Body of pancreas (tissue), 4 donors: ENCODE results near the gene ANXA3. TPM values are rescaled to one million over a fixed set of nuclear protein-coding genes. Genes with fewer than 3 reads are reported as not detected.

Experiments
- ATAC-seq: fragments of 150-250 bp; one replicate; pipeline ENCODE4 v1.9.1; 2016
- DNase-seq, 4 donors: peaks; one replicate each; pipeline ENCODE4 v3.0.0-alpha.2; 2019
- H3K27ac ChIP-seq, 4 donors: fragments of 200-600 bp; sonication (generic); 1 replicate in 3 of 4; 2 replicates in 1 of 4; pipeline versions ENCODE4 v1.5.1 to v1.6.1; 2016 to 2019; ENCODE audit warnings: mild to moderate bottlenecking in 1 of 4, mixed read lengths in 1 of 4, moderate library complexity in 1 of 4
- H3K27me3 ChIP-seq, 2 donors: fragments of 200-600 bp; sonication (generic); one replicate each; pipeline ENCODE4 v1.6.0; 2016; ENCODE audit warnings: mild to moderate bottlenecking in 1 of 2
- H3K36me3 ChIP-seq, 2 donors: fragments of 200-600 bp; sonication (generic); replicated peaks in 1 of 2; 2 replicates each; pipeline ENCODE4 v1.5.1; 2016; ENCODE audit warnings: low read depth in 2 of 2; ENCODE audit not compliant: insufficient read depth in 1 of 2
- H3K4me1 ChIP-seq: fragments of 200-600 bp; sonication (generic); one replicate; pipeline ENCODE4 v1.6.0; 2016
- H3K4me3 ChIP-seq, 2 donors: fragments of 200-600 bp; sonication (generic); 1 replicate in 1 of 2; 2 replicates in 1 of 2; pipeline ENCODE4 v1.5.1; 2016 to 2019
- H3K9me3 ChIP-seq, 3 donors: fragments of 200-600 bp; sonication (generic); 1 replicate in 2 of 3; 2 replicates in 1 of 3; pipeline ENCODE4 v1.5.1; 2016
- CTCF ChIP-seq, 7 experiments: fragments of 450-650 bp in 4 of 7; fragments of 200-600 bp in 3 of 7; sonication (generic) in 3 of 7; IDR thresholded peaks; one replicate each; pipeline ENCODE4 v1.5.1; 2016 to 2019; ENCODE audit warnings: antibody characterized with exemption in 7 of 7
- POLR2A ChIP-seq, 3 donors: fragments of 450-650 bp; IDR thresholded peaks; one replicate each; pipeline ENCODE4 v1.6.1; 2016; ENCODE audit warnings: antibody characterized with exemption in 3 of 3, mild to moderate bottlenecking in 2 of 3
- WGBS, 2 donors: methylation state at CpG; one replicate each; pipeline ENCODE4 v1.1.5; 2017; 5-methylcytosine and 5-hydroxymethylcytosine counted together
- intact Hi-C: fragments of 100-400 bp; cut with DNase I; formaldehyde crosslinking; loops from one replicate; pipeline ENCODE4 v1.15.1; 2023
- total RNA-seq, 2 donors: library from RNA; depleted of rRNA; stranded (reverse); fragments of >200 nt; gene quantifications; one replicate each; pipeline ENCODE4 v1.1.0, GENCODE V29; 2016

ANXA3 gene
- total RNA-seq, 2 donors from 2014 or later, result 35.9 to 65.1 TPM

DNA sequence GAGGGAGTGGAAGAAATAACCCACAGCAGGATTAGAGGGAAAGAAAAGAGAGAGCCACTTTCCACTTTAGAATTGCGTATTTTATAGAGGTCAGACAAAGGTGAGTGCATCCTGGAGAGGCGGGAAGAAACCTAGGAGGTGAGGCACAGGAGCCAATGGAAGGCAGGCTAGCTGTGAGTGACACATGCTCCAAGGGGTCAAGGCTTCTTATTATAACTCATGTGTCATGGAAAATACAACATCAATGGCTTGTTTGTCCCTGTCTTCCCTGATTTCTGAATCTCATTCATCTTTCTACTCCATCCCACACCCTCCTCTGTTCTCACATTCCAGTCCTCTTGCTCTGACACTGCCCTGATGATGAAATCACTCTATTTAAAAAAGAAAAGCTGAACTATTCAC is 14.4 kb downstream of the ANXA3 start:
- no peaks in the 10 kb centered on the region for H3K9me3 ChIP-seq
- no peaks in the 10 kb centered on the region for H3K27me3 ChIP-seq
- 82 to 91% methylated on average over 2 of the region's 2 CpGs for WGBS, 2 donors
- peaks cover 48% of the 10 kb centered on the region for H3K4me1 ChIP-seq
- TF ChIP-seq CTCF (IDR thresholded peaks at IDR 0.05), result no peak
- no peak for TF ChIP-seq POLR2A (IDR thresholded peaks at IDR 0.05)
- ATAC-seq, result peak; percentile 41
- H3K4me3 ChIP-seq, result no peak overlapping the region
- H3K36me3 ChIP-seq, result no peaks in the 10 kb centered on the region
- intact Hi-C loops, result no loop called here
- peak overlapping the region in 3 of 4 donors; percentile 40 to 70 (median 58) for H3K27ac ChIP-seq
- DNase-seq, result peak in 1 of 4 donors; percentile 15

DNA sequence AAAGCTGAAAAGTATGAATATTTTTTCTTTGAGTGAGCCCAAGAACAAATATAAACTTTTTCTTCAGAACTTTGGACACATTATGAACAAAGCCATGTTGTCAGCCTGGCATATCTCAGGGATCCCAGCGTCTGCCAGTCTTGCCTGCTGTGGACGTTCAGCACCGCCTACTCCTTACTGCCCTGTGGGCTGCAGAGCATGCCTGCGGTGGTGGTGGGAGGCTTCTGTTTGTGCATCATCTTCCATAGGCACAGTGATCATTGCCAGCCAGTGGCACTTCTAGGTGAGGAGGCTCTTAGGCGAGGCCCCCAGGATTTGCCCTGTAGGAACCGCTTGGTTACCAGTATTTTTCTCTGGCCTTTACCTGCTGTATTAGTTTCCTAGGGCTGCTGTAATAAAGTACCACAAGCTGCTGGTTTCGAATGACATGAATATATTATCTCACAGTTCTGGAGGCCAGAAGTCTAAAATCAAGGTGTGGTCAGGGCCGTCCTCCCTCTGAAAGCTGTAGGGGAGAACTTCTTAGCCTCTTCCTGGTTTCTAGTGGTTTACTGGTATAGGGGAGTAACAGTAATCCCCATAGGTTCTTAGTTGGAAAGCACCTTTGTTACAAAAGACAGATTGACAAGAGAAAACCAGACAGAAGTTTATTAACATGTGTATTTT is 15.4 kb downstream of the ANXA3 start:
- Histone ChIP-seq H3K36me3 (no peaks in the 10 kb centered on the region), H3K27ac (peak overlapping the region in 3 of 4 donors; percentile 29 to 78 (median 70)), H3K4me3 (no peak overlapping the region), H3K27me3 (no peaks in the 10 kb centered on the region), H3K4me1 (peaks cover 38% of the 10 kb centered on the region), H3K9me3 (no peaks in the 10 kb centered on the region)
- intact Hi-C loops, result no loop called here
- TF ChIP-seq CTCF (IDR thresholded peaks at IDR 0.05), result no peak
- no peak for TF ChIP-seq POLR2A (IDR thresholded peaks at IDR 0.05)
- 71 to 82% methylated on average over 8 of the region's 8 CpGs for WGBS, 2 donors
- ATAC-seq (no peak), DNase-seq (no peak)

DNA sequence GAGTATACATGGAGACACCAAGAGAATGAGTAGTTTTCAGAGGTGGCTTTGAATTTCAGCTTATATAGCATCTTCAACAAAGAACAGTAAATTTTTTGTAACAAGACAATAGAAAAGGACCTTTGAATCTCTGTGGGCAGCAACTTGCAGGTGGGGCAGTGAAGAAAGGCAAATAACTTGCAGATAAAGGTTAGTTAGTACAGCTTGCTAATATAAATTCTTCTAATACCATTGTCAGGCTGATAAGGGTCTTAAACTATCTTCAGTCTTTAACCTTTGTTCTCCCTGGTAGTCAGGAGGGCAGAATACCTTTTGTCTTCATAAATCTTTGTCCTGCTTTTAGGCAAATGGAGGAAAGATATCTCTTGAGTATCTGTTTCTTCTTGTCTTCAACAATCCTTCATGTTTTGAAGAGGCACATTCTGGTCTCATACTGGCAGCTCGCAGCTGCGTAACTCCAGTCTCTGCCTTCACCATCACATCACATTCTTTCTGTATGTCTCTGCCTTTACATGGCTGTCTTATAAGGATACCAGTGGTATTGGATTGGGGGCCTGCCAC is 16.0 kb downstream of the ANXA3 start:
- no peak for ATAC-seq
- DNase-seq, result no peak
- H3K4me1 ChIP-seq, result peaks cover 32% of the 10 kb centered on the region
- no peak overlapping the region for H3K4me3 ChIP-seq
- intact Hi-C loops, result no loop called here
- peak overlapping the region; percentile 2 to 78 (median 50) for H3K27ac ChIP-seq
- H3K9me3 ChIP-seq, result no peaks in the 10 kb centered on the region
- WGBS, 2 donors, result 93 to 98% methylated on average over 2 of the region's 2 CpGs
- no peaks in the 10 kb centered on the region for H3K36me3 ChIP-seq
- TF ChIP-seq POLR2A (IDR thresholded peaks at IDR 0.05) (no peak), CTCF (IDR thresholded peaks at IDR 0.05) (no peak)
- no peaks in the 10 kb centered on the region for H3K27me3 ChIP-seq

DNA sequence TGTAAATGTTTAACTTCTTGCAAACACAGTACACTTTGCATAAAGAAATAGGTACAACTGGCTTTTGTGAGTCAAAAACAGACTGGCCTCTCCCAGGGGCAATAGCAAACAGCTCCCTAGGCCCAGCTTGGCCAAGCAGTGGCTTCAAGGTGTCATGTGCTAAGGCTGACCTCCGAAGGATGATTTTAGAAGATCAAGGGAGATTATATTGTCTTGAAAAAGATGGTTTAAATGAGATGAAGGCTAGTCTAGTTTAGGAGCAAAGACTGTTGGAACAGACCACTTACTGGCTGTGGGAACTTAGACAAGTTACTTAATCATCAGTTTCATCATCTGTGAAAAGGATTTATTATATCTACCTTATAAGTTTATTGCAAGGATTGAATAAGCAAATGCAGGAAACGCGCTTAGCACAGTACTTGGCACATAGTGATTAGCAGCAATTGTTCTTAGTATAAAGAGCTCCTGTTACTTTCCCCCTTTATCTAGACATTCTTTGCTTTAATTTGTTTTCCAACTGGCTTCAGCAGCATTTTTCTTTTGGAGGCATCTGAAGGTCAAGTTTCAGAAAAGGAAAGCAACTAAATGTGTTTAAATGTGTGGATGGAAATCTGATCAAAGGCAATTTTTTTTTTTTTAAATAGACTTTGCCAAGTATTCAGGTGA is 17.2 kb downstream of the ANXA3 start:
- 39 to 43% methylated on average over 3 of the region's 3 CpGs for WGBS, 2 donors
- ATAC-seq, result peak; percentile 51
- peak overlapping the region in 3 of 4 donors; percentile 29 to 78 (median 70) for H3K27ac ChIP-seq
- no peaks in the 10 kb centered on the region for H3K27me3 ChIP-seq
- H3K36me3 ChIP-seq, result no peaks in the 10 kb centered on the region
- TF ChIP-seq POLR2A (IDR thresholded peaks at IDR 0.05) (no peak), CTCF (IDR thresholded peaks at IDR 0.05) (peak in 1 of 7 experiments; percentile 25)
- no peak for DNase-seq
- intact Hi-C loops, result no loop called here
- H3K4me3 ChIP-seq, result no peak overlapping the region
- peaks cover 31% of the 10 kb centered on the region for H3K4me1 ChIP-seq
- H3K9me3 ChIP-seq, result no peaks in the 10 kb centered on the region
